NCI-H1436 treated with DMSO at 0.1 percent for 48 hours (cell line): Measurements from ENCODE around the gene P3H2.

Source experiments
- DNase-seq: peaks from one replicate; lab custom pipeline; 2025; lab: John Stamatoyannopoulos, UW

The P3H2 gene

DNA sequence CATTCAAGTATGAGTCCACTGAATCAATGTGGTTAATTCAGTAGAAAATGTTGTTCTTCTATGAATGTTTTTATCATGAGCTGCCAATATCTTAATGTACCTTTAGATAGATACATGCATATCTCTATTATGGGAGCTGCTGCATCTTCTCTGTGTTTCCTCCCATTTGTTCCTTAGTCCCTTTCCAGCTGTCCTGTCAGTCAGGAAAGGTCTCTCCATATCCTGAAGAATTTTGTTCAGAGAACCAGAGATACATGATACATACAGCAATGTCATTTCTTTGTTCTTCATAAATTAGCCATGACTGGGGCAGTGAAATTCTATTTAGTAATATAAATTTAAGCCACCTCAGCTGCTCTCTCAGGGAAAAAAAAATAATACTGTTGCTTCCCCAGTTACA is 103.7 kb downstream of the P3H2 start:
- DNase-seq: no peak

DNA sequence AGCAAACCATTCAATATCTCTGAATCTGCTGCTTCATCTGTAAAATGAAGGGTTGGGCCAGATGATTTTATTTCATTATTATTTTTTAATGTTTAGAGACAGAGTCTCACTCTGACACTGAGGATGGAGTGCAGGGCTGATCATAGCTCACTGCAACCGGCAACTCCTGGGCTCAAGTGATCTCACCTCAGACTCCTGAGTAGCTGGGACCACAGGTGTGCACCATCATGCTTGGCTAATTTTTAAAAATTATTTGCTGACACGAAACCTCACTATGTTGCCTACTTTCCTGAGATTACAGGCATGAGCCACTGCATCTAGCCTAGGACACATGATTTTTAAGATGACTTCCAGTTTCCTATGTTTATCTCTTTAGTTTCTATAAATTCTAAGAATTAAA is 105.8 kb downstream of the P3H2 start:
- DNase-seq: no peak

DNA sequence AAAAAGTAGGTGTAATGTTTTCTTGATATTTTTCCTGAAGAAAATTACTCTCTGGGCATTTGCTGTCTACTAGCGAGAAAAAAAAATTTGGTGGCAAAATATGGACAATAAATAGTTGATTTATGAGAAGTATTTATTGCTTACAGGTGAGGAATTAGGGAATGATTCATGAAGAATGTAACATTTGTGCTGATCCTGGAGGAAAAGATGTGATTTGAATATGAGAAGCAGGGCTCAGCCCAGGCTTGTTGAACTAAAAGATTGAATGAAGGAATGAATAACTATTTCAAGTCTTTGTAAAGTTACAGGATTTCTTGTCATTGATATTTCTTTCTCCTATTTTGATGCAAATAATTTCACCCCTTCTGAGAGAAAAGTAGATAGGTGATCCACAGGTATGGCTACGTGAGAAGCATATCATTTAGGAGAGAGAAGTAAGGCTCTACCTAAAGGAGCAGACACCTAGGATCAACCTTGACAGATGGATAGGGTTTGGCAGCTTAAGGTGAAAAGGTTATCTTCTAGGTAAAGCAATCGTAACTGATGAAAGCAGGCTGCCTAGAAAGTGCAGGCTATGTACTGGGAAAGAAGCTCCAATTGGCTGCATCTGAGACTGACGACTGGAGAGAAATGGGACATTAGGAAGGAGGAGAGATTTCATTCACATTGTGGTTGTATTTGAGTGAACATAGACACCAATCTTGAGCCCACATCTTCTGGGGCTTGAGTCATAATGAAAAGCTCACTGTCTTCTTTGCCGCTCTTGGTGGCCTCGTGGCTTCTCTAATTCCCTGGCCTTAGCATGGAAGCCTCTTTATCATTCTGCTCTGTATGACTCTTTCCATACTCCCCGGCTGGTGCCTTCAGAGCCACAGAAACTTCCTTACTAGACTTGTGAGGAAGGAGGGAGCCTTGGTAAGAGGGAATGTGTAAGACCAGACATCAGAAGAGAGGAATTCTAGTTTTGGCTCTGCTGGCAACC is 106.5 kb downstream of the P3H2 start:
- no peak for DNase-seq

DNA sequence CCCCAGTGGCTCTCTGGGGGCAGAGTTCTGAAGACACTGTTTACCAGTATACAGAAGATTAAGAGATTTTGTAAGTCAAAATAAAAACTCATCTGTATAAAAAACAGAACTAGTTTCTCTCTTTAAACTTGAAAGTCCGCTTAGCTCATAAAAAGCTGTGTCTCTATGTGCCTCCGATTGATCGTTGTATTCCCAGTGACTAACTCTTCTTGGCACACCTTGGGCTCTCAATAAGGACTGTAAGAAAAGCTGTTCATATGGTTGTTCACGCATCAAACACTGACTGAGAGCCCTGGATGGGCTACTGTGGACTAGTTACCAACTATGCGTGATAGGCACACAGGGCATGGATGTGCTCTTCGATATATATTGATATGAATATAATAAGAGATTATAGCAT is 107.9 kb downstream of the P3H2 start:
- DNase-seq: no peak

DNA sequence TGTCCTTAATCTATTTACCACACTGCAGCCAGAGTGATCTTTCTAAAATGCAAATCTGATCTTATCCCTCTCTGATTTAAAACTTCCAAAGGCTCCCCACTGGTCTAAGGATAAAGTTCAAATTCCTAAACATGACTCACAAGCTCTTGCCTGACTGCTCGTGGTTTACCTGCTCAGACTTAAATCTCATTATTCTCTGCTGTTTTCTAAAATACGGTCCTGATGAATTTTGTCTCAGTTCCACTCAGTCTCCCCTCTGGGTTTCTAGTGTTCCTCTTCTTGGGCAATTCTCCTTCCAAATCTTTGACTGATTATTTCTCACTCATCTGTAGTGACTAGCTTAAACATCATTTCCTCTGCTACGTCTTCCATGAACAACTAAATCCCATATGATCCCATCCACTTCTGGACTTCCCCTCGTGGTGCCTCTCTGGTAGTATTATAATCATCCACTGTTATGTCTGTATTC is 108.3 kb downstream of the P3H2 start:
- DNase-seq: no peak

DNA sequence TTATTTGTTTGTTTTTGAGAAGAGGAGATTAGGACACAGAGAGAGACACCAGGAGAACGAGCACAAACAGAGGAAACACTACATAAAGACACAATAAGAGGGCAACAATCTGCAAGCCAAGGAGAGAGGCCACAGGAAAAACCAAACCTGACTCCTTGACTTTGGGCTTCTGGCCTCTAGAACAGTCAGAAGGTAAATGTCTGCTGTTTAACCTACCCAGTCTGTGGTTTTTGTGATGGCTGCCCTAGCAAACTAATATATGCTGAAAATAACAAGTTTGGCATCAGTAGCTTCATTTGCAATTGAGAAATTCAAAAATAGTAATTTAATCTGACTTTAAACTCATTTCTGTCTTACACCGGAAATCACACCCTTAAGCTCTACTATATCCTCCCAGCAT is 110.2 kb downstream of the P3H2 start:
- no peak for DNase-seq

DNA sequence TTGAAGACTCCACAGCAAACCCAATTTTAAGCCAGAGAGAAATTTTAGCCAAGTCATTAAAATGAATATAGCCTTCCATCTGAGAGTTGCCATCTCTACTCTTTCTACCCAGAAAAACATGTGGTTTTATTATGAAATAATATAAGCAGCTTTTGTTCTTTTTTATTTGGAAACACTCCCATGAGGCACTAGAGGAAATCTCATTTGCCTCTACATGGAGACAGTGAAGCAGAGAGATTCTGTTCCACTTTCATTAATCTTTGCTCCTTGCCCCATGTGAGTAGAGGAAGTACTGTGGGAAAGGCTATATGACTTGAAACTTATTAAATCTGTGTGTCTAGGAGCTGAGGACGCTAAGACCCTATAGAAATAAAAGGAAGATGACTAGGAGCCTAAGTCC is 111.1 kb downstream of the P3H2 start:
- no peak for DNase-seq

DNA sequence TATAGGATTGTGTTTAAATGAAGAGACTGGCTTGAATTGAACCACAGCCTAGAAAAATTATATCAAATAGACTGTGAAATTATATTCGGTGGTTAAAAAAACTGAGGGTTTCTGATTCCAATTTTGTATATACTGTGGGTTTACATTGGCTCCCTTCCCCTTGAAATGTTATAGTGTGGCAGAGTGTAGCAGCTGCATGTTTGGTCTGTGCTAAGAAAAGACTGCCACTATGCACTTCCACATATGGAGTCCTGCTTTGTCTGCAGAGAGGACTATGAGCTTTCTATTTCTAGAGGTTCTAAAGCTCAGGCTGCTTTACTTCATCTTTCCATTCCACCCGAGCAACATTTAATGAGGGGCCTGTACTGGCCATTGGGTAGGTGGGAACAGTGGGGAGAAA is 112.3 kb downstream of the P3H2 start:
- DNase-seq: no peak

DNA sequence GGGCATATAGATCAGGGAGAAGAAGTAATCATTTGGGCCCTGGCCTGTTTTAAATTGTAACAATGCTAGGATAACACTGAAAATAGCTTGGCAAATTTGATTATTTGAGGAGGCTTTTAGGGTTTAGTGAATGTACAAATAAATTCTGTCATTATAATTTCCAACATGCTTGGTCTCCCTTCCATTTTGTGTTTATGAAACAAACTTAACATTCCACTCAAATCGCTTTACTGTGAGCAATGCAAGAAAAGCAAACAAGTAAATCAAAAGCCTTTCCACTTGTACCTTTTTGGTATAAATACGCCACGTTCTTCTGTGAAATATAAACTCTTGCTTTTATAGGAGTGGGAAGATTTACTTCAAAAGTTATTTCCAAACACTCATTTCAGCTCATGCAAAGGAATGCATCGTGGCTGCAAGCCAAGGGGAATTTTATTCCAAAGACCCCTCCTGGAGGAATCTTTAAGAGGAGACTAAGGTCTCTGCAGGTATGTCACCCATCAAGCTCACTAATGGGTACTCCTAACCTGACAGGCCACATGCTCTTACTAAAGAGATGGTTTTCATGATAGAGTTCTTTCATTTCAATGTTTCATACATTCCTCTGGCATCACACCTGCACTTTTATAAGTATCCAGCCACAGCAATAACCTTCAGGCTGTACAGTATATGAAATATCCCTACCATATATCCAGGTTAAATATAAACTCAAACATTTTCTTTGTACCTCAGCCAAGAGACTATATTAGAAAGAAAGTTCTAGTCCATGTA is 115.2 kb downstream of the P3H2 start:
- no peak for DNase-seq

DNA sequence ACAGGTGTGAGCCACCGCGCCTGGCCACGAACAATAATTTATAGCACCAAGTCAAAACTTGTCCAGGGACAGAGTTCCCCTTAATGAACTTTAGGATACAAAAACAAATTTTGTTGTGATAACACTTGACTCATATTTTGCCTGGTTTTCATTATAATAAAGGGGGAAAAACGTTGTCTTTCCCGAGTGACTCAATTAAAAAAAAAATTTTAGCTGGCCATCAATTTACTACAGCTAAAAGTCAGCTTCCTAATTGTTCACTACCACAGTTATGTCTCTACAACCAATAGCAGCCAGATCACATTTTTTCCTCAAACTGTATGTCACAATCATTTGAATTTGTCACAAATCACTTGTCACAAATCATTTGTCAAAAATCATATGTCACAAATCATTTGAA is 116.0 kb downstream of the P3H2 start:
- no peak for DNase-seq

DNA sequence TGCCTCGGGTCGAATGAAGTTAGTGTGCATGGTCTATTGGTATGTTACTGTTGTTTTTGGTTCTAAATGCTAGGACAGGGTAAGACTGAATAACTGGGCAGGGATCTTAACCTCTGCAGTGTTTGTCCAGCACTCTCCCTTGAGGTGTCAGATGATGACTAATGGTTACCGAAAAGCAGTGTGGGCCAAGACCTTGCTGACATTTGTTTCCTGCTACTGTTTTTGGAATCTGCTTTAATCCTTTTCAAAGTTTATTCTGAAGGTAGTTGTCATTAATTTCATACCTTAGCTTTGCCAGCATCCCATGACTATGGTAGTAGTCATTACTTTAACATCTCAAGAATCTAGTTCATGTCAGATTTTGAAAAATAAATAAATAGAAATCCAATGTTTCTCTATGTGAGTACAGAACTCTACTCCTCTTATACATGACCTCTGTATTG is 117.0 kb downstream of the P3H2 start:
- DNase-seq: no peak

DNA sequence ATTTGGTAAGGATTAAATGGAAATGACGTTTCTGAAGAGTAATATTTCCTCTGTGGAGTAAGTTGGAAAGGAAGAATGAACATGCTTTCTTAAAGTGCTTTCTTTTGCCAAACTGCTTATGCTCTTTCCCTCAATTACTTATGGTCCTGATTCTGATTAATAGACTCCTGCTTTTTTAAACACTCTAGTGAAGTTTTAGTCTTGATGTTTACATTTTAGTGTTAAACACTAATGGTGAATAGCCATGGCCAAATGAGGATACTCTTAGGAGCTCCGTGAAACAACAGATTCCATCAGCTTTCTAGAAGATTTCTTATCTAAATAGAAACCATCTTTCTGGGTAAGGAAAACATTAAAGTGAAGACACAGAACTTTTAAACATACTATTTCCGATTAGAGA is 117.6 kb downstream of the P3H2 start:
- DNase-seq: no peak

DNA sequence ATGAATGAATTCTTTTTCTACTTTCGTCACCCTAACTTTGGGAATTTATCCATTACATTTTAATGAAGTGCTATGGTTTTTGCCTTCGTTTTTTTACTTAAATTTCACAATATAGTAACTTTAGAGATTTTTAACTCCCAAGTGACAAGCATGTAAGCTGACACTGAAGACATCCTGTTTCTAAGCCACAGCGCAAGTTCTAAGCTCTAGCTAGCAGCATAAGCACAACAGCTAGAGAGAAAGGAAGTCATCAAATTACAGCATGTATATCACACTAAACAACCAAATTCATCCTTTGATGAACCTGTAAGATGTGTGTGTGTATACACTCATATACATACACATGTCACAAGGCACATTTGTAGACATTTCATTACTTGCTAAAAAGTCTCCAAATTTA is 119.3 kb downstream of the P3H2 start:
- DNase-seq: no peak

DNA sequence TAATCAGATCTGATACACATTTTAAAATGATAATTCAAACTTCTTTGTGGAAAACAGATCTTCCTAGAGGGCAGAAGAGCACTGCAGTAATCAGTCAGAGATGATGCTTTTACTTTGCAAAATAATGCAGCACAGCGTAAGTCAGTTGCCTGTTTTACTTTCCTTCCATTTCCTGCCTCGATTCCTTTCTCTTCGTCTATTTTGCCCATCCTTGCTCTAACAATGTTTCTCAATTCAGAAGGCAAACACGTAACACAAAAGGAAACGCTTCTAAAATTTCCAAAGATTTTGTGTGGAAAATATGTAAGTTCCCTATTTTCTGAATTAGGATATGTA is 119.9 kb downstream of the P3H2 start:
- no peak for DNase-seq

DNA sequence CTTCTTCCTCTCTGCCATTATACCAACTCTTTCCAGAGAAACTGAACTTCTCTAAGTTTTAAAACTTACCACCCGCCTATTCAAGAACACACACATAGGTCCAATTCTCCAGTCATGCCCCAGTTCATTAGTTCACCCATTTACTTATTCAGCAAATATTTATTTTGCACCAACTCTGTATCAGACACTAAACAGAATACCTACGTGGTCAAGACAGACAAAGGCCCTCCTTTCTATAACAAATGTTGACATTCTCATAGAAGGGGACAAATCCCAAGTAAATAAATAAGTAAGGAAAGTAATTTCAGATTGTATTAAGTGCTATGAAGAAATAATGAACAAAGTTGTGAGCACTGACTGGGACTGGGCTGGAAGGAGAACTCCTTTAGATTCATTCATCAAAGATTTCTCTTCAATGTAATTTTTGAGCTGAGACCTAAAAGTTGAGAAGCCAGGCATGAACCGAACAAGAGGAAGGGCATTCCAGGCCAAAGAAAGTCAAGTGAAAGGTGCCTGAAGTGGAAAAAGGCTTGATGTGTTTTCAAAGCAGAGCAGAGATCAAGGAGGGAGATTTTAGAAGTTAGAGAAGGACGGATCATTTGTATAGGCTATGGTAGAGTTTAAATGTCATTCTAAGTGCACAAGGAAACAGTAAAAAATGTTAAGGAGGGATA is 120.4 kb downstream of the P3H2 start:
- DNase-seq: no peak

DNA sequence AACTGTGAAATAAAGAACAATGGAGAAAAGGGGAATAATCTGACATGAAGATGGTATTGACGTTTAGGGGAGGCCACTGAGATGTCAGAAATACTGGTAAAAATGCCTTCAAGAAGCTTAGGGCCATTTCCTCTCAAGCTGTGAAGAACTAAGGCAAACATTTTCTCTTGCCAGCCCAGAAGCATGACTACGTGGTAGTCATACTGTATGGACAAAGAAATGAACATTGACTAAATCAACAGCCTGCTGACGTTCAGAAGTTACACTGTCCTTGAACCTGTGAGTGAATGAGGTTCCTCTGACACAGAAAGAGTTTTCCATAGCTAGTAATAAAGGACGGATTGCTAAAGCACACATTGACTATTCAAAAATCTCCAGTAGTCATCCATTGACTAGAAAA is 121.0 kb downstream of the P3H2 start:
- DNase-seq: no peak

DNA sequence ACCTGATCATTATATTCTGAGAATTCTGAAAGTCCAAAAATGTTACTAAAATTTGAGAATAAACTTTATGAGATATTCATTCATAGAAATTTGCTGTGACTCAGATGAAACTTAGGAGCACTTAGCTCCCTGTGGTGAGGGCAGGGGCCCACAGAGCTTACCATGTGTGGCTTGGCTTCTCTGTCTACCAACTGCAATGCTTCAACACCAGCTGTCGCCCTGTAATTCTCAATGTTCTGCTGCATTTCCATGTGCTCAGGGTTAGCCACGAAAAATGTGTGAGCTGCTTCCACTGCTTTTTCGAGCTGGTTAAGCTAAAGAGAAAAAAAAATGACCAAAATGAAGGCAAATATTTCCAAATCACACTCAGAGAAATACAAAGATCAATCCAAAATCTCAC is 125.6 kb downstream of the P3H2 start:
- no peak for DNase-seq

DNA sequence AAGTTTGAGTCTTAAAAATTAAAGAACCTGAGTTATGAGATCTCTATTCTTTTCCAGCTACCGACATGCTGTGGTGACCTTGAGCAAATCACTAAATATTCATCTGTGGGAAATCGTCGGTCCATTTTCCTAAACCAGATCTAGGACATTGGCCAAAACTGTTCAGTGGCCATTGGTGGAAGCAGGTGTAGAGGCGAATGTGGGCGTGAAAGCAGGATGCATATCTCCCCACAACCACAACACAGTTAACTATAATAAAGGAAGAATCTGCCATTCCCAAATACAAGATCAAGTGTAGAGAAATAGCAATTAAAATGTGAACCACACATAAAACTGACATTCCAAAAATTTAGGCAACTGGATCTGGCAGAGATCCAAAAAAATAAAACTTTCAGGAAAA is 129.9 kb downstream of the P3H2 start:
- no peak for DNase-seq

DNA sequence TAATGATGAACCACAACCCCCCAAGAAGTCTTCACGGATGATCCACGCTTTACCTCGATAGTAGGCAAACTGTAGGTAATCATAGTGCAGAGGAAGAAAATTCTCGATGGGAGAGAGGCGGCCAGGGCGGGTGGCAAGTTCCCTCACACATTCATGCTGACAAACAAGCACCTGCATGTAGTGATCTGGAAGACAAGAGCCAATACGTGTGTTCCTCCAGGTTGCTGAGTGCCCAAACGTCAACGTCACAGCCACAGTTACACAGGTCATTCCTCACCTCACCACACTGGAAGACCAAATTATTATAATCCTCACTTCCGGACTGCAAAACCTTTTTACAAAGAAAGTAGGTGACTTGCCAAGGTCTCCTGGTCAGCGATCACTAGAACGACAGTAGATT is 131.8 kb downstream of the P3H2 start:
- no peak for DNase-seq

DNA sequence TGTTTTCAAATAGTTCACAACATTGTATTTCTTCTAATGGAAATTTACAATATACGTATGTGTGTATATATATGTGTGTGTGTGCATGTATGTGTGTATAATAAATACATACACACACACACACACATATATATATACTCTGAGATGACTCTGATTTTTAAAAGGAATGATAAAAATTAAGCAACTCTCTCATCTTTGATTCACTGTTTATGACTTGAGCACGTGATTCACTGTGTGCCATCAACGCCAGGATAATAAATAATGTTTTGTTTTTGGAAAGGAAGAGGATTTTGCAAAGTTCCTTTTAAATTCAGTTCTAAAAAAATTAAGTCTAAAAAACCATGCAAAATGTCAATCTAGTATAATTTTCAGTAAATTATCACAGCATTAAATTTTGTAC is 132.4 kb downstream of the P3H2 start:
- DNase-seq: no peak

DNA sequence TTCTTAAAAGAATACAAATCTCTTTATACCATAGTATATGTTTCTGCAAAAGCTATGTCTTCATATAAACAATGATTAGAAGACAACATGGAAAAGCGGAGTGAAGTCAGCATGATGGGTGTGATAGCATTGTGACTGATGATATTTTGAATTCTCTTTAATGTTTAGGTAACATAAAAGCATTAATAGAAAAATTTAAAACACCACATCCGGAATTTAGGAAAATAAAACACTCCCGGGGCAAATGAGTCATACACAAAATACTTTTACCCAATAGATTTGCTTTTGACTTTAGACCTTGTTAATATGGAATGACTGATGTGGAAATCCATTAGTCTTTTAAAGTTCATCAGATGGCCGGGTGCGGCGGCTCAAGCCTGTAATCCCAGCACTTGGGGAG is 134.7 kb downstream of the P3H2 start:
- no peak for DNase-seq

DNA sequence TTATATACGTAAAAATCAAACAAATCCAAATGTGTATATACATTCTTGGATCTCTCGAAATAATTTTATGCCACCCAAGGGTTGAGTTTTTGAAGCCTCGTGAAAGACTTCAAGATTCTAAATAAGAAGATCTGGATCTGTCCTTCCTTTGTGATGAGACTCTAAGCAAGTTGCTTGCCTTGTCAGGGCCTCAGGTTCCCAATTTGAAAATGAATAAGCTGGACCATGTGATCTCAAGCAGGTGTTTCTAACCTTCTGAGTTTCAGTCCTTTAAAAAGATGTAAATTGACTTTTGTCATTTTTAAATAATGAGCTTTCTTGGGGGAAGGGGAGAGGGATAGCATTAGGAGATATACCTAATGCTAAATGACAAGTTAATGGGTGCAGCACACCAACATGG is 137.1 kb downstream of the P3H2 start:
- no peak for DNase-seq
